Measurements from ENCODE around the gene UFD1.

The UFD1 gene

DNA sequence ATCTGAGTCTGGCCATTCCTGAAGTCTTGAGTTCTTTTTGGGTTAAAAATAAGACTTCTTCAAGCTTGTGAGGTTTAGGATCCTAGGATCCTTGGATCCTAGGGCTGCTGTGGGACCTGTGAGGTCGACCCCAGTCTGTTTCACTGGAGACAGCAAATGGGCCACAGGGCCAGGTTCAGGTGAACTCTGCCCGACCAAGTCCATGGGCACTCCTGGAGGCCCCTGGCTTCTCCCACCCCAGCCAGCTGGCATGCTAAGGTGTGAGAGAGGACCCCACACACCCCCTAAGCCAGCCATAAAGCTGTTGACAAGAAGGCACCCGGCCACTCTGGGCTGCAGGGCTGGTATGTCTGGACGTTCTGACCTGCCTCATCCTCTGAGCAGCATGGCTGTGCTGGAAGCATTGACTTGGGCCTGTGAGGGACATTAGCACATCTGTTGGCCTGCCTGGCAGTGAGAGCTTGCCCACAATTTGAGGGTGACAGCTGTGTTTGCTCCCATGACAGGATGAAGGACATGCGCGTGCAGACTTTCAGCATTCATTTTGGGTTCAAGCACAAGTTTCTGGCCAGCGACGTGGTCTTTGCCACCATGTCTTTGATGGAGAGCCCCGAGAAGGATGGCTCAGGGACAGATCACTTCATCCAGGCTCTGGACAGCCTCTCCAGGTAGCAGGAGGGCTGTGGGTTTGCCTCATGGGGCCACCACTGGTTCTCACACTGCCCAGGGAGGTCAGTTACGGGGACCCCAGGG, 29.2 kb upstream of the UFD1 start:
- DNase-seq (ENCODE audit: low read depth), result no peak
- TF ChIP-seq, protein P1, sequence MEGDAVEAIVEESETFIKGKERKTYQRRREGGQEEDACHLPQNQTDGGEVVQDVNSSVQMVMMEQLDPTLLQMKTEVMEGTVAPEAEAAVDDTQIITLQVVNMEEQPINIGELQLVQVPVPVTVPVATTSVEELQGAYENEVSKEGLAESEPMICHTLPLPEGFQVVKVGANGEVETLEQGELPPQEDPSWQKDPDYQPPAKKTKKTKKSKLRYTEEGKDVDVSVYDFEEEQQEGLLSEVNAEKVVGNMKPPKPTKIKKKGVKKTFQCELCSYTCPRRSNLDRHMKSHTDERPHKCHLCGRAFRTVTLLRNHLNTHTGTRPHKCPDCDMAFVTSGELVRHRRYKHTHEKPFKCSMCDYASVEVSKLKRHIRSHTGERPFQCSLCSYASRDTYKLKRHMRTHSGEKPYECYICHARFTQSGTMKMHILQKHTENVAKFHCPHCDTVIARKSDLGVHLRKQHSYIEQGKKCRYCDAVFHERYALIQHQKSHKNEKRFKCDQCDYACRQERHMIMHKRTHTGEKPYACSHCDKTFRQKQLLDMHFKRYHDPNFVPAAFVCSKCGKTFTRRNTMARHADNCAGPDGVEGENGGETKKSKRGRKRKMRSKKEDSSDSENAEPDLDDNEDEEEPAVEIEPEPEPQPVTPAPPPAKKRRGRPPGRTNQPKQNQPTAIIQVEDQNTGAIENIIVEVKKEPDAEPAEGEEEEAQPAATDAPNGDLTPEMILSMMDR (conservative IDR thresholded peaks at IDR 0.05; ENCODE audit: low read depth, low read length), result no peak
- H3K4me3 ChIP-seq (ENCODE audit: low read length), result no peak overlapping the region

DNA sequence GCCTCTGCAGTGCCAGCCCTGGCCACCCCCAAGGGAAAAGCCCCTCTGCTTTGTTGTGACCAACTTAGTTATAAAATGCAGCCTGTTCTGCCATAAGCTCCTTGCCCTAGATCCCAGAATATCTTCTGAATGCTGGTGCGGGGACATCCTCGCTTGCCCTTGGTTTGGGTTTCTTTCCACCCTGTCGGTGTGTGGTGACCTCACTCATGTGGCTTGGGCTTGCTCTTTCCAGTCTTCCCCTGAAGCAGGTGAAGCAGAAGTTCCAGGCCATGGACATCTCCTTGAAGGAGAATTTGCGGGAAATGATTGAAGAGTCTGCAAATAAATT, 28.5 kb upstream of the UFD1 start:
- TF ChIP-seq, protein P1 (conservative IDR thresholded peaks at IDR 0.05; ENCODE audit: low read depth, low read length), result no peak
- H3K4me3 ChIP-seq (ENCODE audit: low read length), result no peak overlapping the region
- DNase-seq (ENCODE audit: low read depth), result no peak

DNA sequence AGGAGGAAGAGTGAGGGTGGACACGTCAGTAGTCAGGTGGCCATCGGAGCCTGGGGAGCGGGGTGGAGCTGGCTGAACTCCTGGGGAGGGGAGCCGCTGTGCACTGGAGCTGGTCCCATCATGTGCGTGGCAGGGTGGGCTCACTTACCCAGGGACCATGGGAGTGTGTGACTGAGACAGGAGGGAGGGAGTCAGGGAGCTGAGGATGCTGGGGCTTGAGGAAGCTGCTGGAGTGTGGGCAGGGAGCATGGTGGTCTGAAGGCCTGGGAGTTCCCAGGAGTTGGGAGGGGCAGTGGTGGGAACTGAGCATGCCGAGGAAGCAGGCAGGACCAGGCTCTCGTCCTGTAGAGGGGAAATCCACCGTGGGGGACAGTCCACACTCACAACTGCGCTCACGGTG, 27.2 kb upstream of the UFD1 start:
- no peak for DNase-seq (ENCODE audit: low read depth)
- no peak overlapping the region for H3K4me3 ChIP-seq (ENCODE audit: low read length)
- TF ChIP-seq, protein P1 (conservative IDR thresholded peaks at IDR 0.05; ENCODE audit: low read depth, low read length), result no peak

DNA sequence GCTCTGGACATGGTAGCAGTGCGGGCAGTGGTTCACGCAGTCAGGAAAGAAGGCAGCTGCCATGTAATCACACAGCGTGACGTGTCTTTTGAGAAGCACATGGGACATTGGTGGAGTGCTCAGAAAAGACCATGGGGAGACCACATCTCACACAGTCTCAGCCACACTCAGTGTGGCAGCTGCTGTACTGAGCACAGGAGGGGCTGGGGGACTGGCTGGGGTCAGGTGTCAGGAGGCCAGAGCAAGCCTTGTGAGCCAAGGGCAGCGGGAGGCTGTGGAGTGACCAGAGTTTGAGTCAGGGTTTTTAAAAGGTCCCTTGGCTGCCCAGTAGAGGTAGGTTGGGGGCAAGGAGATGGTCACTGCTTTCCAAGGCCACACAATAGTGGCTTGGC, 26.7 kb upstream of the UFD1 start:
- TF ChIP-seq, protein P1 (conservative IDR thresholded peaks at IDR 0.05; ENCODE audit: low read depth, low read length), result no peak
- no peak for DNase-seq (ENCODE audit: low read depth)
- no peak overlapping the region for H3K4me3 ChIP-seq (ENCODE audit: low read length)

DNA sequence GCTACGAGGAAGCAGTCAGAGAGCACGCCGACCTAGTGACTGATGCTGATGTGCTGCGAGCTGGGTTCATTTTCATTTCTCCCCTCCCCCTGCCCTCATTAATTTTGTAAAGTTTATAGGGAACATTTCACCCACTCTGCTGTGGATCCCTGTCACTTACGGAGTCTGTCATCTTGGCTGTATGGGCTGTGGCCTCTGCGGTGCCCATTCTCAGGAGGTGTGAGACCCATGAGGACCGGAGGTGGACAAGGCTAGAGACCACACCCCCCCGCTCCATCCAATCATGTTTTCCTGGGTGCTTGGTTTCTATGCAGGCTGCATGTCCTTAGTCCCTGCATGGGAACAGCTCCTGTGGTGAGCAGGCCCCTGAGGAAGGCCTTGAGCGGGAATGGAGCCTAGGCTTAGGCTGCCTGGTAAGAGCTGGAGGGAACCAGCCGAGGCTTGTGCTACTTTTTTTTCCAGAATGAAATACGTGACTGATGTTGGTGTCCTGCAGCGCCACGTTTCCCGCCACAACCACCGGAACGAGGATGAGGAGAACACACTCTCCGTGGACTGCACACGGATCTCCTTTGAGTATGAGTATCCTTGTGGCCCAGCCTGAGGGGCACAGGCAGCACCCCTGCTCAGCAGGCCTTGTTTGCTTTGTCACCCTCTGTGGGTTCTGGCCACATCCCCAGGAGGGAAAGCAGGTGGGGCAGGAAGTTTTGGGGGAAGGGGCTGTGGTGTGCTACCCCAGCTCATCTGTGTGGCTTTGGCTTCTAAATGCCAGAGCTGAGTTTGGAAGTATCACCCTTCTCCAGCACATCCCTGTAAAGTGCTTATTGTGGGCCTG, 26.1 kb upstream of the UFD1 start:
- TF ChIP-seq, protein P1 (conservative IDR thresholded peaks at IDR 0.05; ENCODE audit: low read depth, low read length), result no peak

DNA sequence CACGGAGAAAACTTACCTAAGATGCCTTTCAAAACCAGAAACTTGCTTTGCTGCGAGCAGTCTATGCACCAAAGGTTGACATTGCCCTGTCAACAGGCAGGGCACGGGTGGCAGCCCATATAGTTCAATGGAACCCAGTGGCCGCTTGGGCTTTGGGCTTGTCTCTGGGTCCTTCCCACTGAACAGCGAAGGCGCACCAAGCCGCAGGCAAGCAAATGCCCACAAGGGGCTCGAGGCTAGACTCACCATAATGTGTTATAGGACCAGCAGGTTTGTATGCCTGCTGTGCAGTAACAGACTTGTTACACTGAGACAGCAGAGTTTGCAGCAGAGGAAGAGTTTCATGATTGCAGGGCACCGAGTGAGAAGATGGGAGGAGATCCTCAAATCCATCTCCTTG, 24.9 kb upstream of the UFD1 start:
- H3K4me3 ChIP-seq (ENCODE audit: low read length), result no peak overlapping the region
- no peak for DNase-seq (ENCODE audit: low read depth)
- TF ChIP-seq, protein P1 (conservative IDR thresholded peaks at IDR 0.05; ENCODE audit: low read depth, low read length), result no peak

More for the DNA sequence above, 26.1 kb upstream of the UFD1 start:
- DNase-seq (ENCODE audit: low read depth), result no peak
- no peak overlapping the region for H3K4me3 ChIP-seq (ENCODE audit: low read length)

DNA sequence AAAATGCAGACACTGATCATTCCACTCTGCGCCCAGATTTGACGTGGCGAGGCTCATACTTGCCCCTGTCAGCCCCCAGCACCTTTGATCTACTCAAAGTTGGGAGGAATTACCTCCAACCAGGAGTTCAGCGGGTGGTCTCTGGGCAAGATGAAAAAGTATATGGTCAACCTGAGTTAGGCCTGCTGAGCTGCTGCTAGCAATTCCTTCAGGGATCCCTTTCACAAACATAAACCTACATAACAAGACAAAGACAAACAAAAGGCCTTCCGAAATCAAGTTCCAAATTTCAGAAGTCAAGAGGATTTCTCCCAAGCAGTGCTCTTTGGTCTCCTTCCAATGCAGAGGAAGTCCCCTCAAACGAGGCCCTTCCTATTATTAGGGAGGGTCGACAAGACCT, 24.4 kb upstream of the UFD1 start:
- TF ChIP-seq, protein P1 (conservative IDR thresholded peaks at IDR 0.05; ENCODE audit: low read depth, low read length), result no peak
- H3K4me3 ChIP-seq (ENCODE audit: low read length), result no peak overlapping the region
- DNase-seq (ENCODE audit: low read depth), result no peak

All from retinal pigment epithelial cell (primary cell).